MCF 10A (cell line): ENCODE measurements around the gene HRK. TPM values are rescaled to one million over a fixed set of nuclear protein-coding genes. Genes with fewer than 3 reads are reported as not detected.

Experiments used
- BruUV-seq: library from RNA; stranded (reverse); fragments of 400-500 nt; replicated peaks from 2 replicates; lab custom pipeline; 2021; lab: Mats Ljungman, UMichigan
- CTCF ChIA-PET: fragments of 300-600 bp; sonication (Branson Sonifier 250); formaldehyde crosslinking; extraction: SDS; loops from one replicate; lab custom pipeline; 2021; ENCODE audit warnings: antibody characterized with exemption, inconsistent platforms; lab: Yijun Ruan, JAX
- POLR2A ChIA-PET: fragments of 300-600, 350-650 bp; sonication (Branson Sonifier 250); formaldehyde crosslinking; extraction: SDS; loops from one replicate; lab custom pipeline; 2020; ENCODE audit warnings: antibody characterized with exemption, inconsistent platforms; lab: Yijun Ruan, JAX
- DNase-seq: peaks from one replicate; pipeline ENCODE4 v3.0.0-alpha.2; 2018; ENCODE audit not compliant: unreplicated experiment
- H3K27ac Mint-ChIP-seq: one replicate; pipeline ENCODE4 v1.8.0; 2022; ENCODE audit warnings: mild to moderate bottlenecking, low read depth, mixed read lengths; ENCODE audit not compliant: unreplicated experiment
- H3K27me3 Mint-ChIP-seq: one replicate; pipeline ENCODE4 v1.8.0; 2022; ENCODE audit warnings: mixed read lengths; ENCODE audit not compliant: insufficient read depth, unreplicated experiment
- H3K36me3 Mint-ChIP-seq: one replicate; pipeline ENCODE4 v1.8.0; 2022; ENCODE audit warnings: mild to moderate bottlenecking, moderate library complexity, mixed read lengths; ENCODE audit not compliant: insufficient read depth, unreplicated experiment
- H3K4me1 Mint-ChIP-seq: one replicate; pipeline ENCODE4 v1.8.0; 2022; ENCODE audit warnings: mixed read lengths; ENCODE audit not compliant: insufficient read depth, unreplicated experiment
- H3K4me3 Mint-ChIP-seq: one replicate; pipeline ENCODE4 v1.8.0; 2022; ENCODE audit warnings: mild to moderate bottlenecking, moderate library complexity, mixed read lengths; ENCODE audit not compliant: unreplicated experiment
- H3K9me3 Mint-ChIP-seq: one replicate; pipeline ENCODE4 v1.8.0; 2022; ENCODE audit warnings: mixed read lengths; ENCODE audit not compliant: unreplicated experiment
- CTCF ChIP-seq: fragments of 200-600 bp; IDR thresholded peaks from one replicate; pipeline ENCODE4 v1.8.0; 2022; ENCODE audit warnings: antibody characterized with exemption, mild to moderate bottlenecking; ENCODE audit not compliant: unreplicated experiment
- intact Hi-C: fragments of 100-400 bp; cut with micrococcal nuclease; formaldehyde crosslinking; loops from 2 replicates; pipeline ENCODE4 v1.14.1; 2022
- total RNA-seq: library from RNA; stranded (reverse); gene quantifications from 2 replicates; pipeline ENCODE4 v1.2.3, GENCODE V29; 2022

HRK gene
- total RNA-seq, 1 experiment from 2014 or later, result 3.0 TPM

- POLR2A ChIA-PET, result interaction anchor here (0.7 to 0.8 kb wide), 2 partner anchors 35 to 36 kb away, joined by 3 to 4 read pairs; partner anchors contain the start of gene HRK
Observed at GRCh38 chr12:116916714-116917114, 35.5 kb upstream of the HRK start.

GRCh38 chr12:116916122-116916521 lies 34.9 kb upstream of the HRK start:
- no TSS peak for BruUV-seq
- H3K4me3 Mint-ChIP-seq, result no peak overlapping the region
- TF ChIP-seq CTCF, result no peak
- H3K9me3 Mint-ChIP-seq, result no peaks in the 10 kb centered on the region
- H3K36me3 Mint-ChIP-seq, result peaks cover 20% of the 10 kb centered on the region
- POLR2A ChIA-PET, result interaction anchor here (0.7 to 0.8 kb wide), 2 partner anchors 35 kb away, joined by 3 to 4 read pairs; partner anchors contain the start of gene HRK
- CTCF ChIA-PET, result interaction anchor here (0.6 to 2.1 kb wide), 7 partner anchors 34 to 214 kb away, joined by 4 to 6 read pairs (median 4); no protein-coding TSS in a partner anchor
- H3K4me1 Mint-ChIP-seq, result peaks cover 31% of the 10 kb centered on the region
- intact Hi-C loops, result no loop called here
- DNase-seq, result peak; percentile 21
- peak overlapping the region; percentile 49 for H3K27ac Mint-ChIP-seq
- no peaks in the 10 kb centered on the region for H3K27me3 Mint-ChIP-seq

More at GRCh38 chr12:116916714-116917114, 35.5 kb upstream of the HRK start:
- CTCF ChIA-PET, result interaction anchor here (0.7 to 2.1 kb wide), 7 partner anchors 34 to 215 kb away, joined by 3 to 6 read pairs (median 4); no protein-coding TSS in a partner anchor
- intact Hi-C loops, result no loop called here
- Mint-ChIP-seq H3K4me1 (peaks cover 32% of the 10 kb centered on the region), H3K27me3 (no peaks in the 10 kb centered on the region), H3K9me3 (no peaks in the 10 kb centered on the region), H3K27ac (peak overlapping the region; percentile 49), H3K36me3 (peaks cover 20% of the 10 kb centered on the region), H3K4me3 (no peak overlapping the region)
- peak; percentile 87 for DNase-seq
- no peak for TF ChIP-seq CTCF
- no TSS peak for BruUV-seq

GRCh38 chr12:116915326-116915725 lies 34.1 kb upstream of the HRK start:
- CTCF ChIA-PET, result interaction anchor here (0.6 kb wide), 4 partner anchors 11 to 35 kb away, joined by 3 to 6 read pairs (median 4); no protein-coding TSS in a partner anchor
- H3K4me1 Mint-ChIP-seq, result peaks cover 24% of the 10 kb centered on the region
- POLR2A ChIA-PET, result no interaction called here

More at GRCh38 chr12:116915326-116915725, 34.1 kb upstream of the HRK start:
- Mint-ChIP-seq H3K36me3 (peaks cover 16% of the 10 kb centered on the region), H3K27me3 (no peaks in the 10 kb centered on the region), H3K9me3 (no peaks in the 10 kb centered on the region), H3K4me3 (no peak overlapping the region), H3K27ac (no peak overlapping the region)
- no peak for DNase-seq
- TF ChIP-seq CTCF, result no peak
- BruUV-seq, result no TSS peak
- intact Hi-C loops, result no loop called here
